22Rv1 (cell line): ENCODE measurements around the gene IFNAR1.
A peak's percentile ranks its signal among the peaks of the same experiment; 100 is the strongest.

Experiments used
- H3K27ac ChIP-seq: fragments of 450-650 bp; 2 replicates; pipeline ENCODE4 v1.5.1; 2017
- CTCF ChIP-seq: fragments of 450-650 bp; IDR thresholded peaks from 2 replicates; pipeline ENCODE4 v1.5.1; 2017; ENCODE audit warnings: mild to moderate bottlenecking
- ZFX ChIP-seq: fragments of 450-650 bp; IDR thresholded peaks from 2 replicates; pipeline ENCODE4 v1.6.1; 2017; ENCODE audit warnings: antibody characterized with exemption, borderline replicate concordance

Gene IFNAR1

GRCh38 chr21:33372582-33372981 lies 47.8 kb downstream of the IFNAR1 start:
- TF ChIP-seq ZFX, result no peak
- TF ChIP-seq CTCF, result no peak
- H3K27ac ChIP-seq, result no peak overlapping the region

- no peak overlapping the region for H3K27ac ChIP-seq
- TF ChIP-seq ZFX (no peak), CTCF (no peak)
These were observed 48.7 kb downstream of the IFNAR1 start for GRCh38 chr21:33373451-33373850.

- H3K27ac ChIP-seq, result no peak overlapping the region
These were observed 49.3 kb downstream of the IFNAR1 start for GRCh38 chr21:33374080-33374449.

GRCh38 chr21:33374450-33375096 lies 49.8 kb downstream of the IFNAR1 start:
- TF ChIP-seq CTCF, result peak; percentile 73
- TF ChIP-seq ZFX, result no peak
- H3K27ac ChIP-seq, result no peak overlapping the region

More at GRCh38 chr21:33374080-33374449, 49.3 kb downstream of the IFNAR1 start:
- TF ChIP-seq ZFX (no peak), CTCF (no peak)

GRCh38 chr21:33375101-33375644 lies 50.4 kb downstream of the IFNAR1 start:
- no peak for TF ChIP-seq ZFX
- no peak for TF ChIP-seq CTCF
- no peak overlapping the region for H3K27ac ChIP-seq

GRCh38 chr21:33377221-33377920 lies 52.6 kb downstream of the IFNAR1 start:
- TF ChIP-seq CTCF, result no peak
- TF ChIP-seq ZFX, result no peak
- H3K27ac ChIP-seq, result no peak overlapping the region

GRCh38 chr21:33378081-33378480 lies 53.3 kb downstream of the IFNAR1 start:
- H3K27ac ChIP-seq, result no peak overlapping the region
- TF ChIP-seq CTCF (no peak), ZFX (no peak)

- H3K27ac ChIP-seq, result peak overlapping the region; percentile 52
These were observed 55.2 kb downstream of the IFNAR1 start for GRCh38 chr21:33379934-33380333.
